Transverse colon (tissue), 4 donors: Measurements from ENCODE around the gene MORC3. TPM values are rescaled to one million over a fixed set of nuclear protein-coding genes. Genes with fewer than 3 reads are reported as not detected.

ENCODE experiments used
- DNase-seq: peaks from one replicate; pipeline ENCODE4 v3.0.0-alpha.2; 2019
- H3K27ac ChIP-seq, 4 donors: fragments of 200-600 bp; sonication (generic); 2 replicates each; pipeline ENCODE4 v1.5.1; 2016 to 2018; ENCODE audit warnings: inconsistent platforms in 4 of 4
- H3K27me3 ChIP-seq: fragments of 200-600 bp; sonication (generic); 2 replicates; pipeline ENCODE4 v1.5.1; 2017; ENCODE audit warnings: inconsistent platforms
- H3K36me3 ChIP-seq, 4 donors: fragments of 200-600 bp; sonication (generic); 2 replicates each; pipeline ENCODE4 v1.5.1; 2017 to 2019; ENCODE audit warnings: inconsistent platforms in 4 of 4
- H3K4me1 ChIP-seq, 4 donors: fragments of 200-600 bp; sonication (generic); 2 replicates each; pipeline ENCODE4 v1.5.1; 2017 to 2020; ENCODE audit warnings: inconsistent platforms in 4 of 4
- H3K4me3 ChIP-seq, 4 donors: fragments of 200-600 bp; sonication (generic); 1 replicate in 1 of 4; 2 replicates in 3 of 4; pipeline versions ENCODE4 v1.5.1 to v1.6.1; 2017 to 2019; ENCODE audit warnings: inconsistent platforms in 4 of 4
- H3K9me3 ChIP-seq, 2 donors: fragments of 200-600 bp; sonication (generic); 2 replicates each; pipeline ENCODE4 v1.5.1; 2017 to 2019; ENCODE audit warnings: inconsistent platforms in 2 of 2
- CTCF ChIP-seq, 5 experiments: fragments of 200-600 bp in 3 of 5; fragments of 450-650 bp in 2 of 5; sonication (generic) in 3 of 5; IDR thresholded peaks; 1 replicate in 2 of 5; 2 replicates in 3 of 5; pipeline ENCODE4 v1.5.1; 2016 to 2017; ENCODE audit warnings: antibody characterized with exemption in 5 of 5, inconsistent platforms in 3 of 5, mild to moderate bottlenecking in 2 of 5, moderate library complexity in 1 of 5
- EP300 ChIP-seq: sonication (generic); formaldehyde crosslinking; IDR thresholded peaks from one replicate; pipeline ENCODE4 v1.6.1; 2017; ENCODE audit warnings: antibody characterized with exemption, low read depth
- POLR2A ChIP-seq: fragments of 450-650 bp; IDR thresholded peaks from one replicate; pipeline ENCODE4 v1.6.1; 2016; ENCODE audit warnings: antibody characterized with exemption, mild to moderate bottlenecking, moderate library complexity
- POLR2AphosphoS5 ChIP-seq, 3 donors: sonication (generic); formaldehyde crosslinking; IDR thresholded peaks; one replicate each; pipeline ENCODE4 v1.6.1; 2016; ENCODE audit warnings: antibody characterized with exemption in 3 of 3
- WGBS, 2 donors: methylation state at CpG; one replicate each; pipeline ENCODE4 v1.1.5; 2018; ENCODE audit warnings: low coverage in 1 of 2; 5-methylcytosine and 5-hydroxymethylcytosine counted together
- in situ Hi-C, 4 donors: fragments of 200-750 bp; cut with MboI; loops; one replicate each; pipeline versions ENCODE4 v1.15.0 to v1.15.1; 2017; ENCODE audit warnings: low sequenced_read_pairs in 3 of 4, low pct_ligation_motif_present in 1 of 4, low pct_unique_long_range_greater_than_20kb in 1 of 4
- intact Hi-C: fragments of 100-400 bp; cut with DNase I; formaldehyde crosslinking; loops from one replicate; pipeline ENCODE4 v1.15.1; 2023; ENCODE audit warnings: low total_unique reads
- total RNA-seq, 4 donors: library from RNA; depleted of rRNA; stranded (reverse); fragments of >200 nt; gene quantifications; one replicate each; pipeline ENCODE4 v1.1.0, GENCODE V29; 2016

MORC3 gene
- total RNA-seq, 4 donors from 2014 or later: 33.7 to 127 (median 56.8) TPM

DNA sequence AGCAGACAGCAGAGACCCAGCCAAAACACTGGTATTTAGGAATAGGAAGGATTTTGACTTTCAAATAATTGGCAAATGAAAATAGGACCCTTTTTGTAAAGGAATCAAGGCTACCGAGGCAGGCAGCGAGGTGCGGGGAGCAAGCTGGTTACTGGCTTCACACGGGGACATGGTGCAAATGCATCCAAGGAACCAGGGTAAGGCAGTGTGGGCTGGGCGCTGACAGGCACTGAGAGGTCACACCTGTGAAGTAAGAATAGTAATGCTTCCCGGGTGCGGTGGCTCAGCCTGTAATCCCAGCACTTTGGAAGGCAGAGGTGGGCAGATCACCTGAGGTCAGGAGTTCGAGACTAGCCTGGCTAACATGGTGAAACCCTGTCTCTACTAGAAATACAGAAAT lies 80.7 kb downstream of the MORC3 start:
- in situ Hi-C loops (loop anchor here in 1 of 4 donors (25.0 kb wide), 1 partner anchor 187 kb away; no protein-coding TSS in a partner anchor), intact Hi-C loops (no loop called here)
- H3K4me1 ChIP-seq: no peaks in the 10 kb centered on the region
- 93% methylated on average over 8 of the region's 8 CpGs; no CpG with 5 or more reads in 1 of the 2 donors for WGBS, 2 donors
- no peak overlapping the region for H3K4me3 ChIP-seq
- no peak for TF ChIP-seq POLR2A
- no peak for TF ChIP-seq POLR2AphosphoS5 (IDR thresholded peaks at IDR 0.05)
- no peak for TF ChIP-seq EP300
- no peak for TF ChIP-seq CTCF (IDR thresholded peaks at IDR 0.05)
- H3K27ac ChIP-seq: no peak overlapping the region
- H3K36me3 ChIP-seq: no peaks in the 10 kb centered on the region
- no peak for DNase-seq
- no peaks in the 10 kb centered on the region for H3K9me3 ChIP-seq
- no peaks in the 10 kb centered on the region for H3K27me3 ChIP-seq

DNA sequence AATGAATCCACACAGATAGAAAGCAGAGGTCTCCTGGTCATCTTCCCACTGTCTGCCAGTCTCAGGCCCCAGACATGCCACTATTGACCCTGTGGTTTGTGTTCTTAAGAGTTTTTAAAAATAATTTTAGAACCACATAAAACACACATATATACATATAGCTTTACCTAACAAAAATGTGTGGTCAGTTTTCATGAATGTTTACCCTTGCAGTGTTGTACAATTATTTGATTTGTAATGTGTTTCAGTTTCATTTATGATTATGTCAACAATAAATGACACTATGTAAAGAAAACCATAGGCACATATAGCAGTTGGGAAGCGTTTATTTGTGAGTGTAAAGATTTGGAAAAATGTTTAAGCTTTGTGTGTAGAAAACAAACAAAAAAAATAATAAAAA lies 82.3 kb downstream of the MORC3 start:
- Histone ChIP-seq H3K4me1 (no peaks in the 10 kb centered on the region), H3K27ac (no peak overlapping the region), H3K9me3 (no peaks in the 10 kb centered on the region), H3K36me3 (no peaks in the 10 kb centered on the region), H3K27me3 (no peaks in the 10 kb centered on the region), H3K4me3 (no peak overlapping the region)
- no peak for DNase-seq
- no peak for TF ChIP-seq EP300
- no peak for TF ChIP-seq POLR2AphosphoS5 (IDR thresholded peaks at IDR 0.05)
- no peak for TF ChIP-seq CTCF (IDR thresholded peaks at IDR 0.05)
- no peak for TF ChIP-seq POLR2A
- WGBS, 2 donors: 50 to 55% methylated on average over 1 of the region's 1 CpG
- intact Hi-C loops: no loop called here
- in situ Hi-C loops: loop anchor here in 1 of 4 donors (25.0 kb wide), 1 partner anchor 185 kb away; no protein-coding TSS in a partner anchor

- no peak overlapping the region for H3K4me3 ChIP-seq
- TF ChIP-seq CTCF (IDR thresholded peaks at IDR 0.05) (no peak), POLR2AphosphoS5 (IDR thresholded peaks at IDR 0.05) (no peak), POLR2A (no peak), EP300 (no peak)
- no peak overlapping the region for H3K27ac ChIP-seq
- intact Hi-C loops: no loop called here
- H3K4me1 ChIP-seq: no peaks in the 10 kb centered on the region
- in situ Hi-C loops: loop anchor here in 1 of 4 donors (25.0 kb wide), 1 partner anchor 184 kb away; no protein-coding TSS in a partner anchor
- 83 to 86% methylated on average over 5 of the region's 5 CpGs for WGBS, 2 donors
- no peaks in the 10 kb centered on the region for H3K27me3 ChIP-seq
- H3K9me3 ChIP-seq: no peaks in the 10 kb centered on the region
- DNase-seq: no peak
- H3K36me3 ChIP-seq: no peaks in the 10 kb centered on the region
These were observed 83.7 kb downstream of the MORC3 start for GRCh38 chr21:36403713-36404112.

- TF ChIP-seq CTCF (IDR thresholded peaks at IDR 0.05): no peak
- TF ChIP-seq POLR2A: no peak
- TF ChIP-seq EP300: no peak
- TF ChIP-seq POLR2AphosphoS5 (IDR thresholded peaks at IDR 0.05): no peak
- 89 to 91% methylated on average over 5 to 6 of the region's 6 CpGs for WGBS, 2 donors
- in situ Hi-C loops: loop anchor here in 1 of 4 donors (25.0 kb wide), 1 partner anchor 179 kb away; no protein-coding TSS in a partner anchor
These were observed 88.6 kb downstream of the MORC3 start for GRCh38 chr21:36408568-36408967.

More at GRCh38 chr21:36408568-36408967, 88.6 kb downstream of the MORC3 start:
- H3K4me1 ChIP-seq: no peaks in the 10 kb centered on the region
- no peaks in the 10 kb centered on the region for H3K27me3 ChIP-seq
- H3K27ac ChIP-seq: no peak overlapping the region
- DNase-seq: no peak
- intact Hi-C loops: no loop called here
- H3K36me3 ChIP-seq: no peaks in the 10 kb centered on the region
- H3K4me3 ChIP-seq: no peak overlapping the region
- no peaks in the 10 kb centered on the region for H3K9me3 ChIP-seq
